A673 (cell line): ENCODE data around the gene LINGO1.

Experiments used
- EZH2 ChIP-seq: fragments of 200-600 bp; sonication (generic); IDR thresholded peaks from 2 replicates; pipeline ENCODE4 v1.6.1; 2017; ENCODE audit warnings: borderline replicate concordance, low read depth, mild to moderate bottlenecking, mixed read lengths, antibody characterized with exemption, low read length; ENCODE audit not compliant: poor library complexity, severe bottlenecking
- TF ChIP-seq, protein P1 (sequence below): fragments of 300-800, 200-600 bp; sonication (generic); conservative IDR thresholded peaks from 2 replicates; pipeline ENCODE4 v1.5.1; 2017; ENCODE audit warnings: low read depth, mild to moderate bottlenecking, antibody characterized with exemption, low read length, moderate library complexity, mixed read lengths

- TF ChIP-seq, protein P1, sequence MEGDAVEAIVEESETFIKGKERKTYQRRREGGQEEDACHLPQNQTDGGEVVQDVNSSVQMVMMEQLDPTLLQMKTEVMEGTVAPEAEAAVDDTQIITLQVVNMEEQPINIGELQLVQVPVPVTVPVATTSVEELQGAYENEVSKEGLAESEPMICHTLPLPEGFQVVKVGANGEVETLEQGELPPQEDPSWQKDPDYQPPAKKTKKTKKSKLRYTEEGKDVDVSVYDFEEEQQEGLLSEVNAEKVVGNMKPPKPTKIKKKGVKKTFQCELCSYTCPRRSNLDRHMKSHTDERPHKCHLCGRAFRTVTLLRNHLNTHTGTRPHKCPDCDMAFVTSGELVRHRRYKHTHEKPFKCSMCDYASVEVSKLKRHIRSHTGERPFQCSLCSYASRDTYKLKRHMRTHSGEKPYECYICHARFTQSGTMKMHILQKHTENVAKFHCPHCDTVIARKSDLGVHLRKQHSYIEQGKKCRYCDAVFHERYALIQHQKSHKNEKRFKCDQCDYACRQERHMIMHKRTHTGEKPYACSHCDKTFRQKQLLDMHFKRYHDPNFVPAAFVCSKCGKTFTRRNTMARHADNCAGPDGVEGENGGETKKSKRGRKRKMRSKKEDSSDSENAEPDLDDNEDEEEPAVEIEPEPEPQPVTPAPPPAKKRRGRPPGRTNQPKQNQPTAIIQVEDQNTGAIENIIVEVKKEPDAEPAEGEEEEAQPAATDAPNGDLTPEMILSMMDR: no peak
- no peak for TF ChIP-seq EZH2
Measured at GRCh38 chr15:77658304-77658703, 25.6 kb upstream of the LINGO1 start.
